CD14-positive monocyte (primary cell): ENCODE measurements around the gene P2RY14. TPM values are rescaled to one million over a fixed set of nuclear protein-coding genes. Genes with fewer than 3 reads are reported as not detected.

ENCODE experiments used
- DNase-seq, 3 donors: peaks; one replicate each; pipeline ENCODE4 v3.0.0-alpha.2; 2011 to 2022
- H2AFZ ChIP-seq: 2 replicates; pipeline ENCODE4 v1.6.0; 2012; ENCODE audit warnings: mild to moderate bottlenecking, low read depth, low read length, inconsistent platforms; ENCODE audit not compliant: insufficient read depth, poor library complexity, severe bottlenecking
- H3K27ac ChIP-seq, 2 donors: 1 replicate in 1 of 2; 2 replicates in 1 of 2; pipeline ENCODE4 v1.5.1; 2012 to 2013; ENCODE audit warnings: low read length in 2 of 2, control low read depth in 1 of 2, inconsistent platforms in 1 of 2, low read depth in 1 of 2, mild to moderate bottlenecking in 1 of 2
- H3K27me3 ChIP-seq, 2 donors: one replicate each; pipeline versions ENCODE4 v1.6.0 to v1.6.1; 2011 to 2013; ENCODE audit warnings: low read length in 2 of 2; ENCODE audit not compliant: control insufficient read depth in 2 of 2, insufficient read depth in 2 of 2
- H3K36me3 ChIP-seq, 2 donors: replicated peaks in 1 of 2; 1 replicate in 1 of 2; 2 replicates in 1 of 2; pipeline versions ENCODE4 v1.5.1 to v1.6.1; 2012 to 2013; ENCODE audit warnings: low read length in 2 of 2, control low read depth in 1 of 2, inconsistent platforms in 1 of 2, mild to moderate bottlenecking in 1 of 2; ENCODE audit not compliant: insufficient read depth in 2 of 2, control insufficient read depth in 1 of 2
- H3K4me1 ChIP-seq, 2 donors: 1 replicate in 1 of 2; 2 replicates in 1 of 2; pipeline versions ENCODE4 v1.5.1 to v1.6.1; 2012 to 2013; ENCODE audit warnings: low read length in 2 of 2, control low read depth in 1 of 2, inconsistent platforms in 1 of 2, mild to moderate bottlenecking in 1 of 2, moderate library complexity in 1 of 2; ENCODE audit not compliant: insufficient read depth in 2 of 2, control insufficient read depth in 1 of 2
- H3K4me2 ChIP-seq: replicated peaks from 2 replicates; pipeline ENCODE3; 2012; ENCODE audit warnings: low read length, moderate library complexity, mild to moderate bottlenecking; ENCODE audit not compliant: poor library complexity, severe bottlenecking; ENCODE audit errors: extremely low read depth
- H3K4me3 ChIP-seq, 3 experiments: fragments of 200-600 bp in 1 of 3; sonication (generic) in 1 of 3; replicated peaks in 1 of 3; 1 replicate in 2 of 3; 2 replicates in 1 of 3; pipeline ENCODE4 v1.5.1; 2011 to 2013; ENCODE audit warnings: low read length in 3 of 3, mild to moderate bottlenecking in 3 of 3, control low read depth in 2 of 3, low read depth in 2 of 3, inconsistent platforms in 1 of 3, moderate library complexity in 1 of 3
- H3K79me2 ChIP-seq: 2 replicates; pipeline ENCODE4 v1.6.0; 2012; ENCODE audit warnings: mild to moderate bottlenecking, control low read depth, inconsistent platforms, low read length, moderate library complexity; ENCODE audit not compliant: insufficient read depth
- H3K9ac ChIP-seq: 2 replicates; pipeline ENCODE4 v1.6.0; 2017; ENCODE audit warnings: low read length, mild to moderate bottlenecking; ENCODE audit not compliant: insufficient read depth, poor library complexity, severe bottlenecking
- H3K9me3 ChIP-seq, 2 donors: replicated peaks in 1 of 2; 1 replicate in 1 of 2; 2 replicates in 1 of 2; pipeline versions ENCODE4 v1.5.1 to v1.6.1; 2012 to 2013; ENCODE audit warnings: low read length in 2 of 2, control low read depth in 1 of 2; ENCODE audit not compliant: control insufficient read depth in 1 of 2, insufficient read depth in 1 of 2
- H4K20me1 ChIP-seq: 2 replicates; pipeline ENCODE4 v1.6.0; 2012; ENCODE audit warnings: mild to moderate bottlenecking, low read length, control low read depth, moderate library complexity; ENCODE audit not compliant: insufficient read depth
- H3K27ac Mint-ChIP-seq, 7 donors: one replicate each; pipeline ENCODE4 v1.8.0; 2020; ENCODE audit warnings: mild to moderate bottlenecking in 7 of 7, mixed read lengths in 7 of 7, moderate library complexity in 6 of 7, inconsistent platforms in 2 of 7
- H3K27me3 Mint-ChIP-seq, 3 donors: one replicate each; pipeline ENCODE4 v1.8.0; 2021 to 2022; ENCODE audit warnings: low read depth in 3 of 3, mild to moderate bottlenecking in 3 of 3, mixed read lengths in 3 of 3, moderate library complexity in 3 of 3, inconsistent platforms in 1 of 3
- H3K36me3 Mint-ChIP-seq, 2 donors: one replicate each; pipeline ENCODE4 v1.8.0; 2020; ENCODE audit warnings: mixed read lengths in 2 of 2, inconsistent platforms in 1 of 2, mild to moderate bottlenecking in 1 of 2
- H3K4me1 Mint-ChIP-seq: one replicate; pipeline ENCODE4 v1.8.0; 2020; ENCODE audit warnings: mild to moderate bottlenecking, mixed read lengths
- H3K4me3 Mint-ChIP-seq, 2 donors: one replicate each; pipeline ENCODE4 v1.8.0; 2020; ENCODE audit warnings: mild to moderate bottlenecking in 2 of 2, mixed read lengths in 2 of 2, moderate library complexity in 1 of 2
- H3K9me3 Mint-ChIP-seq, 7 donors: one replicate each; pipeline ENCODE4 v1.8.0; 2020 to 2022; ENCODE audit warnings: mixed read lengths in 7 of 7, mild to moderate bottlenecking in 6 of 7, moderate library complexity in 6 of 7, inconsistent platforms in 2 of 7
- WGBS: methylation state at CpG from one replicate; pipeline ENCODE4 v1.1.5; 2013; ENCODE audit warnings: missing lambda C conversion rate; ENCODE audit not compliant: insufficient coverage; 5-methylcytosine and 5-hydroxymethylcytosine counted together
- intact Hi-C, 2 donors: fragments of 100-400 bp; cut with micrococcal nuclease; formaldehyde crosslinking; loops; one replicate each; pipeline versions ENCODE4 v1.15.0 to v1.15.1; 2023
- polyA plus RNA-seq, 3 donors: library from polyadenylated mRNA; depleted of rRNA in 1 of 3; unstranded in 2 of 3; stranded (reverse) in 1 of 3; fragments of 300-500 nt in 2 of 3; fragments of >200 nt in 1 of 3; fragmentation: Illumina TruSeq in 2 of 3; gene quantifications; 1 replicate in 2 of 3; 2 replicates in 1 of 3; pipeline ENCODE4 v1.2.3, GENCODE V29; 2012 to 2021
- TF ChIP-seq, protein P1 (sequence below): fragments of 200-600 bp; IDR thresholded peaks from one replicate; pipeline ENCODE4 v1.8.0; 2022; ENCODE audit warnings: antibody characterized with exemption, mild to moderate bottlenecking

Gene P2RY14
- polyA plus RNA-seq, 3 donors: 0.20 to 0.67 (median 0.50) TPM

DNA sequence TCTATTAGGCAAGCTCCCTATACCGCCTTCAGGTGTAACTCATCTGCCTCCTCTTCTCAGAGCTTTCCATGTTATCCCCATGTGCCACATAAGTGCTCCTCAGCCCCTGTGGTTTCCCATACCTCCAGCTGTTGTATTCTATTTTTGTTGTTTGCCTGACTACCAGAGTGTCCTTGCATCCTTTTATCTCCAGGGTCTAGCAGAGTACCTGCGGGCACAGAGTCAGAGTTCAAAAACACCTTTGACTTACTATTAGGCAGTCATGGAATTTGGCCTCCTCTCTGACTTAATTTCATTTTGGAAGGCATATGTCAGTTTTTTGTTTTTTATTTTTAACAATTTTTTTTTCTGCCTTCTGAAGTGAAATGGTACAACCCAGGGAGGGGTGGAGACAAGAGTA is 31.2 kb upstream of the P2RY14 start:
- no peaks in the 10 kb centered on the region for H3K27me3 Mint-ChIP-seq
- H4K20me1 ChIP-seq: no peaks in the 10 kb centered on the region
- no peaks in the 10 kb centered on the region for H3K36me3 Mint-ChIP-seq
- no peak for DNase-seq
- no peak overlapping the region for H3K27ac ChIP-seq
- no peaks in the 10 kb centered on the region for H3K9me3 Mint-ChIP-seq
- intact Hi-C loops: no loop called here
- no peaks in the 10 kb centered on the region for H3K27me3 ChIP-seq
- H3K36me3 ChIP-seq: no peaks in the 10 kb centered on the region
- H3K4me1 Mint-ChIP-seq: peaks cover 3% of the 10 kb centered on the region
- H3K4me3 Mint-ChIP-seq: no peak overlapping the region
- H3K79me2 ChIP-seq: no peaks in the 10 kb centered on the region
- H3K27ac Mint-ChIP-seq: no peak overlapping the region
- no peaks in the 10 kb centered on the region for H3K4me1 ChIP-seq
- no peak overlapping the region for H3K4me2 ChIP-seq
- TF ChIP-seq, protein P1, sequence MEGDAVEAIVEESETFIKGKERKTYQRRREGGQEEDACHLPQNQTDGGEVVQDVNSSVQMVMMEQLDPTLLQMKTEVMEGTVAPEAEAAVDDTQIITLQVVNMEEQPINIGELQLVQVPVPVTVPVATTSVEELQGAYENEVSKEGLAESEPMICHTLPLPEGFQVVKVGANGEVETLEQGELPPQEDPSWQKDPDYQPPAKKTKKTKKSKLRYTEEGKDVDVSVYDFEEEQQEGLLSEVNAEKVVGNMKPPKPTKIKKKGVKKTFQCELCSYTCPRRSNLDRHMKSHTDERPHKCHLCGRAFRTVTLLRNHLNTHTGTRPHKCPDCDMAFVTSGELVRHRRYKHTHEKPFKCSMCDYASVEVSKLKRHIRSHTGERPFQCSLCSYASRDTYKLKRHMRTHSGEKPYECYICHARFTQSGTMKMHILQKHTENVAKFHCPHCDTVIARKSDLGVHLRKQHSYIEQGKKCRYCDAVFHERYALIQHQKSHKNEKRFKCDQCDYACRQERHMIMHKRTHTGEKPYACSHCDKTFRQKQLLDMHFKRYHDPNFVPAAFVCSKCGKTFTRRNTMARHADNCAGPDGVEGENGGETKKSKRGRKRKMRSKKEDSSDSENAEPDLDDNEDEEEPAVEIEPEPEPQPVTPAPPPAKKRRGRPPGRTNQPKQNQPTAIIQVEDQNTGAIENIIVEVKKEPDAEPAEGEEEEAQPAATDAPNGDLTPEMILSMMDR: no peak
- no peak overlapping the region for H2AFZ ChIP-seq
- 100% methylated on average over 1 of the region's 2 CpGs for WGBS
- H3K4me3 ChIP-seq: no peak overlapping the region
- no peak overlapping the region for H3K9ac ChIP-seq
- no peaks in the 10 kb centered on the region for H3K9me3 ChIP-seq

DNA sequence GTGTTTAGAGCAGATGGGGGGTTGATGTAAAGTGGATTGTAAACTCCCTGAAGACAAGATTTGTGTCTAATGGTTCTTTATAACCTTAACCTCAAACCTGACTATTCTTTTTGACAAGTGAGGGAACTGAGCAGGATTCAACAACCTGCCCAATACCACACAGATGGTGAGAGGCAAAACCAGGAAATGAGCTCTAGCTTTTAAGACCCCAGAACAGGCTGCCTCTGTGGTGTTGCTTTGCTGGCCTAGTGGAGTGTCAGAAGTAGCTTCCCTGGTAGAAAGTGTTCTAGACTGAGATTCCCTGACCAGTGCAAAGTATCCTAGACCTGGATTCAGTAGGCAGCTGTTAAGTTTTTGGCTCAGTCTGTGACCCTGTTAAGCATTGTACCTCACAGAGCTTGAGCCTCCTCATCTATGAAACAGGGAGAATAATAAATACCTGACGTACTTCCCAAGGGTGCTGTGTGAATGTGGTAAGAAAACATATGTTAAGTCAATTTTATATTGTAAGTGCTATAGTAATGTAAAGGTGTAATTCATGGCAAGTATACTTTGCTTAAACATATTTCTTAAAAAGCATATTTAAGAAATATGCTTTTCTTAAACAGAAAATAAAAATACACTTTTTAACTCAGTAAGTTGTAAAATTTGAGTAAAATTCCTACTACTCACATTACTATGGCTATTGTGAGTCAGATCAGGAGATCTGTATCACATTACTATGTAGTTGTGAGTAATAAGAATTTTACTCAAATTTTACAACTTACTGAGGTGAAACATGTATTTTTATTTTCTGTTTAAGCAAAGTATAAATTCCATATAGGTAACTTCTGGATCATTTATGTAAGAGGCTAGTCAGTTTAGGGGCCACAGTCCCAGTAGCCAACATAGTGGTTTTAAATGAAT is 29.5 kb upstream of the P2RY14 start:
- Mint-ChIP-seq H3K9me3 (no peaks in the 10 kb centered on the region), H3K27ac (no peak overlapping the region), H3K4me1 (peaks cover 6% of the 10 kb centered on the region), H3K36me3 (no peaks in the 10 kb centered on the region), H3K4me3 (no peak overlapping the region), H3K27me3 (no peaks in the 10 kb centered on the region)
- intact Hi-C loops: no loop called here
- Histone ChIP-seq H2AFZ (no peak overlapping the region), H3K36me3 (no peaks in the 10 kb centered on the region), H3K27ac (no peak overlapping the region), H3K9me3 (no peaks in the 10 kb centered on the region), H3K9ac (no peak overlapping the region), H3K79me2 (no peaks in the 10 kb centered on the region), H3K4me3 (no peak overlapping the region), H3K4me1 (no peaks in the 10 kb centered on the region), H4K20me1 (no peaks in the 10 kb centered on the region), H3K4me2 (no peak overlapping the region), H3K27me3 (no peaks in the 10 kb centered on the region)
- DNase-seq: no peak
- no CpG with 5 or more reads among the region's 1 CpG for WGBS
- TF ChIP-seq, protein P1: no peak
